Fibroblast of the aortic adventitia (primary cell): ENCODE data around the gene ZBTB7B. TPM values are rescaled to one million over a fixed set of nuclear protein-coding genes. Genes with fewer than 3 reads are reported as not detected.
A peak's percentile ranks its signal among the peaks of the same experiment; 100 is the strongest.

Experiments
- DNase-seq: peaks from one replicate; pipeline ENCODE4 v3.0.0-alpha.2; 2010; ENCODE audit warnings: low read depth
- H3K4me3 ChIP-seq: 2 replicates; pipeline ENCODE4 v1.5.1; 2011; ENCODE audit warnings: low read depth, mild to moderate bottlenecking, control low read depth, low read length, moderate library complexity
- small RNA-seq: library from RNA; depleted of rRNA; stranded (forward); fragments of <200 nt; gene quantifications from one replicate; pipeline ENCODE3, GENCODE V24; 2012
- total RNA-seq: library from RNA; depleted of rRNA; stranded (reverse); fragments of >200 nt; gene quantifications from 2 replicates; pipeline ENCODE4 v1.2.3, GENCODE V29; 2012; ENCODE audit warnings: low replicate concordance
- TF ChIP-seq, protein P1 (sequence below): IDR thresholded peaks from 2 replicates; pipeline ENCODE4 v1.5.1; 2011; ENCODE audit warnings: mild to moderate bottlenecking, low read length, control low read depth, inconsistent platforms; ENCODE audit not compliant: insufficient read depth

ZBTB7B gene
- total RNA-seq, 1 donor, result 15.4 TPM

GRCh38 chr1:155064111-155064831 is 61.7 kb downstream of the ZBTB7B start:
- TF ChIP-seq, protein P1, sequence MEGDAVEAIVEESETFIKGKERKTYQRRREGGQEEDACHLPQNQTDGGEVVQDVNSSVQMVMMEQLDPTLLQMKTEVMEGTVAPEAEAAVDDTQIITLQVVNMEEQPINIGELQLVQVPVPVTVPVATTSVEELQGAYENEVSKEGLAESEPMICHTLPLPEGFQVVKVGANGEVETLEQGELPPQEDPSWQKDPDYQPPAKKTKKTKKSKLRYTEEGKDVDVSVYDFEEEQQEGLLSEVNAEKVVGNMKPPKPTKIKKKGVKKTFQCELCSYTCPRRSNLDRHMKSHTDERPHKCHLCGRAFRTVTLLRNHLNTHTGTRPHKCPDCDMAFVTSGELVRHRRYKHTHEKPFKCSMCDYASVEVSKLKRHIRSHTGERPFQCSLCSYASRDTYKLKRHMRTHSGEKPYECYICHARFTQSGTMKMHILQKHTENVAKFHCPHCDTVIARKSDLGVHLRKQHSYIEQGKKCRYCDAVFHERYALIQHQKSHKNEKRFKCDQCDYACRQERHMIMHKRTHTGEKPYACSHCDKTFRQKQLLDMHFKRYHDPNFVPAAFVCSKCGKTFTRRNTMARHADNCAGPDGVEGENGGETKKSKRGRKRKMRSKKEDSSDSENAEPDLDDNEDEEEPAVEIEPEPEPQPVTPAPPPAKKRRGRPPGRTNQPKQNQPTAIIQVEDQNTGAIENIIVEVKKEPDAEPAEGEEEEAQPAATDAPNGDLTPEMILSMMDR, result no peak
- peak overlapping the region; percentile 95 for H3K4me3 ChIP-seq
- DNase-seq, result peak; percentile 16

DNA sequence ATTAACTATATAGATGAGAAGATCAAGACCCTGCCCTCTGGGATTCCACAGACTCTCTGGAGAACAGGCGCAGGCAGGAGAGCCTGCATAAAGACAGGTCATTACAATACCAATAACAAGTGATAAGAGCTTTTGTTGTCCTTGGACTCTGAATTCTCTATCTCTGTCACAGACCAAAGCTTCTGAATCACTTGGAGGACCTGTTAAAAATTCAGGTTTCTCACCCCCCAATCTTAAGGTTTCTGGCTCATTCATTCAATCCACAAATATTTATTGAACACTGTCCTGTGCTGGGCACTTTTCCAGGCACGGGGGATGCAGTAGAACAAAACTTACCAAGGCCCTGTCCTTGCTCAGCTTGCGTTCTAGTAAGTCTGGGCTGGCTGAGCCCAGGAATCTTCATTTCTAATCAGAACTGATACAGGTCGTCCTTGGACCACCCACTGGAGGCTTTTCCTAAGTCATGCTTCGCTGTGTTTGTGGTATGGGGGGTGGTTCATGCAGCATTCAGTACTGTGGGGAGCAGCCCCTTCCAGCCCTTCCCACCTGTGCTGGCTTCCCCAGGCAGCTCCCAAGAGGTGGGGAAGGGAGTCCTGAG is 62.3 kb downstream of the ZBTB7B start:
- H3K4me3 ChIP-seq, result no peak overlapping the region
- DNase-seq, result no peak
- TF ChIP-seq, protein P1, result no peak

GRCh38 chr1:155066777-155067176 is 64.2 kb downstream of the ZBTB7B start:
- DNase-seq, result no peak
- TF ChIP-seq, protein P1, result no peak
- H3K4me3 ChIP-seq, result no peak overlapping the region

Small RNAs within 50 kb of the gene (small RNA-seq; reads per million reads assigned to genes)
- not detected for gene MIR4258

Other genes starting within 250 kb of the ZBTB7B start
- 0.09 and 0.25 TPM in 2 replicates for gene KCNN3, start 132.5 kb upstream of the ZBTB7B start, total RNA-seq
- gene PMVK, start 66.1 kb upstream of the ZBTB7B start, total RNA-seq, result 11.7 and 20.7 TPM in 2 replicates
- 36.2 and 122 TPM in 2 replicates for gene PBXIP1, start 46.7 kb upstream of the ZBTB7B start, total RNA-seq
- gene PYGO2, start 41.0 kb upstream of the ZBTB7B start, total RNA-seq, result 7.8 and 18.0 TPM in 2 replicates
- gene SHC1, start 32.1 kb upstream of the ZBTB7B start, total RNA-seq, result 111 and 167 TPM in 2 replicates
- 24.0 and 80.7 TPM in 2 replicates for gene CKS1B, start 28.1 kb upstream of the ZBTB7B start, total RNA-seq
- gene FLAD1, start 19.5 kb upstream of the ZBTB7B start, total RNA-seq, result 5.2 and 17.7 TPM in 2 replicates
- not detected in 2 replicates for gene LENEP, start 9.2 kb upstream of the ZBTB7B start, total RNA-seq
- 0.09 TPM in 1 of 2 replicates, not detected in the other for gene DCST2, start 31.0 kb downstream of the ZBTB7B start, total RNA-seq
- gene DCST1, start 31.0 kb downstream of the ZBTB7B start, total RNA-seq, result not detected in 2 replicates
- gene ADAM15, start 48.5 kb downstream of the ZBTB7B start, total RNA-seq, result 39.0 and 69.9 TPM in 2 replicates
- gene EFNA4, start 60.9 kb downstream of the ZBTB7B start, total RNA-seq, result 2.4 and 5.3 TPM in 2 replicates
- 0.90 TPM in 1 of 2 replicates, not detected in the other for gene EFNA3, start 76.0 kb downstream of the ZBTB7B start, total RNA-seq
- 0.16 and 0.54 TPM in 2 replicates for gene EFNA1, start 125.1 kb downstream of the ZBTB7B start, total RNA-seq
- gene SLC50A1, start 133.1 kb downstream of the ZBTB7B start, total RNA-seq, result 25.6 and 39.3 TPM in 2 replicates
- gene DPM3, start 137.7 kb downstream of the ZBTB7B start, total RNA-seq, result 26.1 and 46.3 TPM in 2 replicates
- 29.8 and 100 TPM in 2 replicates for gene KRTCAP2, start 170.5 kb downstream of the ZBTB7B start, total RNA-seq
- 5.2 and 13.2 TPM in 2 replicates for gene TRIM46, start 171.0 kb downstream of the ZBTB7B start, total RNA-seq
- gene THBS3, start 205.1 kb downstream of the ZBTB7B start, total RNA-seq, result 29.3 and 41.1 TPM in 2 replicates
- gene MTX1, start 205.9 kb downstream of the ZBTB7B start, total RNA-seq, result 13.7 and 26.1 TPM in 2 replicates